ENCODE measurements around the gene PALM.
A peak's percentile ranks its signal among the peaks of the same experiment; 100 is the strongest.
"Not testable (repeated sequence)": the region's sequence is repeated elsewhere in the genome, so short reads cannot be mapped to it uniquely, and the experiment has no call there.

PALM gene

DNA sequence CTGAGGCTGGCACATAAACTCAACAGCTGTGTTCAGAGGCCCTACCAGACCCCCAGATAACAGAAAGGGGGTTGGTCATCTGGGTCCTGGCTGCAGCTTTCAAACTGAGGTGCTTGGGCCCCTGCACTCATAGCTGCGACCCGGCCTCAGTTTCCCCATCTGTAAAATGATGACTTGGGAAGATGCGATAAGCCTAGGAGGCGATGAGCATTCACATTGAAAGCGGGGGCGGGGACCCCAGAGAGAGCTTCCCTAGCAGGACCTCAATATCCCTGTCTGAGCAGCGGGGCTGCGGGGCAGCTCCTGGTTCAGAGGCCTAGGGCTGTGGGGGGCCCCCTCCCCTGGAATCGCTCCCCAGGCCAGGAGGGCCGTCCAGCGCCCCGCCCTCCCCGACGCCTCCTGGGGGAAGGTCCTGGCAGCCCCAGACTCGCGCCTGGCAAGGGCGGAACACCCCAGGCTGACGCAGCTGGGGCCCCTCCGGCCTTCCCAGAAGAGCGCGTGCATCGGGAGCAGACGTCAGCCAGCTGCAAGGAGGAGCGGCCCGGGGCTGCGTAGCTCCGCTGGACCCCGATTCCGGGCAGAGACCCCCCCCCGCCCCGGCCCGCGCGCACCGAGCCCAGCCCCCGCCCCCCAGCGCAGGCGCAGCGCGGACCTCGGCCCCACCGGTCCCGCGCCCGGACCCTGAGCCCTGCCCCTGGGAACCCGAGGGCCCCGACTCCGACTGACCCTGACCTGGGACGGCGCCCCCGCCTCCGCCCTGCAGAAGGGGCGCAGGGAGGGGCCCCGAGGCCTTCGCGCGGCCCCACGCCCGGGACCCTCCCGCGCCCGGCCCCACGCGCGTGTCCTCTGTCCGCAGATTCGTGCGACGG lies 29.1 kb upstream of the PALM start:
- DNase-seq = peak; percentile 19

DNA sequence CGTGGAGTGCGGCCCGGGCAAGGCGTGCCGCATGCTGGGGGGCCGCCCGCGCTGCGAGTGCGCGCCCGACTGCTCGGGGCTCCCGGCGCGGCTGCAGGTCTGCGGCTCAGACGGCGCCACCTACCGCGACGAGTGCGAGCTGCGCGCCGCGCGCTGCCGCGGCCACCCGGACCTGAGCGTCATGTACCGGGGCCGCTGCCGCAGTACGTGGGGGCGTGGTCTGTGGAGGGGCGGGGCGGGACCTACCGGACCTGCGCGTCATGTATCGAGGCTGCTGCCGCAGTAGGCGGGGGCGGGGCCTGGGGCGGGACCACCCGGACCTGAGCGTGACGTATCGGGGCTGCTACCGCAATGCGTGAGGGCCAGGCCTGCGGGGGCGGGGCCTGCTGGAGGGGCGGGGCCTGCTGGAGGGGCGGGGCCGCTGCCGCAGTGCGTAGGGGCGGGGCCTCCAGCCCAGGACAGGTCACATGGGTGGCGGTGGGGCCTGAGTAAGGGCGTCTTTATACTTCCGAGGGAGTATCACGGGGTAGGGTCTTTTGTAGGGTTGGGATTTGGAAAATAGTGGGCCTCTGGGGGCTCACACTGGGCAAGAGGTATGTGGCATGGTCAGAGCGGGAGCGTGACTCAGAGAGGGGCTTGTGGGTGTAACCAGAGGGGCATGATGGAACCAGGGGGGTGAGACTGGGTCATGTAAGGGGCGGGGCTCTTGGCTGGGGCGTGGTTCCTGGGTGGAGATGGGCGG lies 28.3 kb upstream of the PALM start:
- peak; percentile 89 for DNase-seq

DNA sequence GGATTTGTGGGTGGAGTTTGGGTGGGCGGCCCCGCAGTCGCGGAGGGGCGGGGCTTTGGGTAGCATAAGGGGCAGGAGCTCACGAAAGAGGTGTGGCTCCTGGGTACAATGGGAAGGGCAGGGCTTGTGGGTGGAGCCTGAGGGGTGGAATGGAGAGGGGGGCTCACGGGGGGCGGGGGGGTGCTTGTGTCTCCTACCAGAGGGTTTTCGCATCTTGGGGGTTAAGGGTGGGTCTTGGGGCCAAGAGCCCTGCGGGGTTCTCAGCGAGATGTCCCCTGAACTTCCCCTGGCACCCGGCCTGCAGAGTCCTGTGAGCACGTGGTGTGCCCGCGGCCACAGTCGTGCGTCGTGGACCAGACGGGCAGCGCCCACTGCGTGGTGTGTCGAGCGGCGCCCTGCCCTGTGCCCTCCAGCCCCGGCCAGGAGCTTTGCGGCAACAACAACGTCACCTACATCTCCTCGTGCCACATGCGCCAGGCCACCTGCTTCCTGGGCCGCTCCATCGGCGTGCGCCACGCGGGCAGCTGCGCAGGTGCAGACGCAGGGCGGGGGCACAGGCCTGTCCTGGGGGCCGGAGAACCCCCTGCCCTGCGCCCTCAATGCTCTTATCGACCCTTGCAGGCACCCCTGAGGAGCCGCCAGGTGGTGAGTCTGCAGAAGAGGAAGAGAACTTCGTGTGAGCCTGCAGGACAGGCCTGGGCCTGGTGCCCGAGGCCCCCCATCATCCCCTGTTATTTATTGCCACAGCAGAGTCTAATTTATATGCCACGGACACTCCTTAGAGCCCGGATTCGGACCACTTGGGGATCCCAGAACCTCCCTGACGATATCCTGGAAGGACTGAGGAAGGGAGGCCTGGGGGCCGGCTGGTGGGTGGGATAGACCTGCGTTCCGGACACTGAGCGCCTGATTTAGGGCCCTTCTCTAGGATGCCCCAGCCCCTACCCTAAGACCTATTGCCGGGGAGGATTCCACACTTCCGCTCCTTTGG lies 27.4 kb upstream of the PALM start:
- peak; percentile 63 for DNase-seq

DNA sequence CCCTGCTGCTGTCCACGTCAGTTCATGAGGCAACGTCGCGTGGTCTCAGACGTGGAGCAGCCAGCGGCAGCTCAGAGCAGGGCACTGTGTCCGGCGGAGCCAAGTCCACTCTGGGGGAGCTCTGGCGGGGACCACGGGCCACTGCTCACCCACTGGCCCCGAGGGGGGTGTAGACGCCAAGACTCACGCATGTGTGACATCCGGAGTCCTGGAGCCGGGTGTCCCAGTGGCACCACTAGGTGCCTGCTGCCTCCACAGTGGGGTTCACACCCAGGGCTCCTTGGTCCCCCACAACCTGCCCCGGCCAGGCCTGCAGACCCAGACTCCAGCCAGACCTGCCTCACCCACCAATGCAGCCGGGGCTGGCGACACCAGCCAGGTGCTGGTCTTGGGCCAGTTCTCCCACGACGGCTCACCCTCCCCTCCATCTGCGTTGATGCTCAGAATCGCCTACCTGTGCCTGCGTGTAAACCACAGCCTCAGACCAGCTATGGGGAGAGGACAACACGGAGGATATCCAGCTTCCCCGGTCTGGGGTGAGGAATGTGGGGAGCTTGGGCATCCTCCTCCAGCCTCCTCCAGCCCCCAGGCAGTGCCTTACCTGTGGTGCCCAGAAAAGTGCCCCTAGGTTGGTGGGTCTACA lies 25.9 kb upstream of the PALM start:
- DNase-seq = no peak

DNA sequence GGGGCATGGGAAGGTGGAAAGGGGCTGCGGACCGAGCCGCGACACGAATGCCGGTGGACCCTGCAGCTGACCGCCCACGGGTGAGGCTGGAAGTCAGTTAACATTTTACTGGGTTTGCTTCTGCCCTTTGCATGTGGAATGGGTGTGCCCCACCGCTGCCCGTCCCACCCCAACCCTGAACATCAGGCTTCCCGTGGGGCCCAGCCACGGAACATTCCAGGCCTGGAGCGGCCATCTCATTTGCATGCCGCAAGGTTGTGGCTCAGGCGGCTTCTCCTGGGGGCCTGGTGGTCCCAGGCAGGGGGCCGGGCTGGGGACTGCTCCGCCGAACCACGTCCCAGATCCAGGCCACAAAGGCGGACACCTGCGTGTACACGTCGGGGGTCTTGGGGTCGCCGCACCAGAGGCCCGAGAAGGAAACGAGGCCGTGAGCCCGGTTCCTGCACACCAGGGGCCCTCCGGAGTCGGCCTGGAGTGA lies 23.2 kb upstream of the PALM start:
- no peak for DNase-seq

DNA sequence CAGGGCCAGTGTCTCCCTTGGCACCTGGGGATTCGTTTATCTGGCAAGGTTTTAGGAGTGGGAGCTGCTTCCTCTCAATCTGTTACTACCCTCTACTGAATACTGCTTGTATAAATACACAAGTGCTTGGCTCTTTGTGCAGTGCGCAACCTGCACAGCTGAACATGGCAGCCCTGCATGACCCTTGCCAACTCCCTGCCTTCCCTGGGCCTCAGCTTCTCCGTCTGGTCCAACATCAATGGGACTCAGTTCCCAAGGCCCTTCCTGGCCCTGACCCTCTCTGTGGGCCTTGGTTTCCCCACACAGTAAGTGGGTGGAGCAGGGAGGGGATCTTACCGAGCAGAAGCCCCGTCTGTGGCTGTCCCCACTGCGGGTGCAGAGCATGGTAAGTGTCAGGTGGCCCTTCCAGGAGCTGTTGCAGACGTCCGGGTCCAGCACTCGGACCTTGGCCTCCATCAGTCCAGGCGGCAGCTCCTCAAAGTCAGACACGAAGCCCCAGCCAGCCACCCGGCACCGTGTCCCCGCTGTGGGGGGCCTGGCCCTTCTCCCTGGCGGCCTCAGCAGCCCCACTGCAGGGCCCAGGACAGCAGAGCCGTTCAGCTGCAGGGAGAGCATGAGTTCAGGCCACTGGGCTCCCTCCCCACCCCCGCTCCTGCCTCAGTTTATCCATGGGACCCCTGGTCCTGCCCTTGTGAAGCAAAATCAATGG lies 22.0 kb upstream of the PALM start:
- no peak for DNase-seq

DNA sequence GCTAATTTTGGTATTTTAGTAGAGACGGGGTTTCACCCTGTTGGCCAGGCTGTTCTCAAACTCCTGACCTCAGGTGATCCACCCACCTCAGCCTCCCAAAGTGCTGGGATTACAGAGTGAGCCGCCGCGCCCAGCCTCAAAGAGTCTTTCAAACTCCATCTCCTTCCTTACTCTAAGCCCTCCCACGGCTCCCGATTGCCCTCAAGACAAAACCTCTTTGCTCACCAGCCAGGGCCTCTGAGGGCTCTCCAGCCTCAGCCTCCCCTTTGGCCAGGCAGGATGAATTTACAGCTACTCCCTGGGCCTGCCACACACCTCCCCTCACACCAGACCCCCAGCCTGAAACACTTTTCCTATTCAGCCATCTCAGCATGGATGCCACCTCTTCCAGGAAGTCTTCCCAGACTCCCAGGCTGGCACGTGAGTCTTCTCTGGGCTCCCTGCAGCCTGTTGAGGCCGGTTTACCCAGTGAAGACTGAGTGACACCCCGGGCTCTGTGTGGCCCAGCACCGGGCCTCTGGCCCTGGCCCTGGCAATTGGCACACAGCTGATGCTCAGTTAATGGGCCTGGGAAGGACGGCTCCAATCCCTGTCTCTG lies 21.1 kb upstream of the PALM start:
- no peak for DNase-seq

DNA sequence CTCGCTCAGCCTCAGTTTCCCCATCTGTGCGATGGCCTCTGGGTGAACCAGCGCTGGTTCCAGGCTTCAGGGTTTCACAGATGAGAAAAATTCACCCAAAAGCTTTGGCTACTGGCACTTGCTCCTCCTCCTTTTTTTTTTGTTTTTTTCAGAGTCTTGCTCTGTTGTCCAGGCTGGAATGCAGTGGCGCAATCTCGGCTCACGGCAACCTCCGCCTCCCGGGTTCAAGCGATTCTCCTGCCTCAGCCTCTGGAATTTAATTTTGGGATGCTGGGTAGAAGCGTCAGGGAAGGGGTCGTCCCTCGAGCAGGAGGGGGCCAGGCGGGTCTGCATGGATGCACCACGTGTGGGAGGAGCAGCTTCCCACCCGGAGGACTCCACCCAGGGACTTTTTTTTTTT lies 20.5 kb upstream of the PALM start:
- DNase-seq = no peak

DNA sequence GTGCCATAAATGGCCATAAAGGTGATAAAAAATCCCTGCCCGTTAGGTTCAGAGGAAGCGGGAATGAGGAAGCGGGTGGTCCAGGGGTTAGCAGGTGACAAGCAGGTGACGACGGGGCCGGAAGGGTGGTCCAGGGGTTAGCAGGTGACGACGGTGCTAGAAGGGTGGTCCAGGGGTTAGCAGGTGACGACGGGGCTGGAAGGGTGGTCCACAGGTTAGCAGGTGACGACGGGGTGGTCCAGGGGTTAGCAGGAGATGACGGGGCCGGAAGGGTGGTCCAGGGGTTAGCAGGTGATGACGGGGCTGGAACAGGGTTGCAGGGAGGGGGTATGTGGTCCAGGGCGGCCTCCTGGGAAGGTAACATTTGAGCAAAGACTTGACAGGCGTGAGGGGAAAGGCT lies 19.7 kb upstream of the PALM start:
- no peak for DNase-seq

DNA sequence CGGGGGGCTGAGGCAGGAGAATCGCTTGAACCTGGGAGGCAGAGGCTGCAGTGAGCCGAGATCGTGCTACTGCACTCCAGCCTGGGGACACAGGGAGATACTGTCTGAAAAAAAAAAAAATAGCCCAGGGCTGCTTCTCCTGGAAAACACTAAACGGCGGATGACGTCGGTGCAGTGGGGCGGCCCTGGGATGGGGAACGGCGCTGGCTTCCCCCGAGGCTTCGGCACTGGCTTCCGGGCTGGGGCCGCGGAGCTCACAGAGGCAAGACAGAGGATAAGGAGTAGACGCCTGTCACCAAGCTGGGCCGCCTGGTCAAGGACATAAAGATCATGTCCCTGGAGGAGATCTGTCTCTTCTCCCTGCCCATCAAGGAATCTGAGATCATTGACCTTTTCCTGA lies 18.5 kb upstream of the PALM start:
- no peak for DNase-seq

DNA sequence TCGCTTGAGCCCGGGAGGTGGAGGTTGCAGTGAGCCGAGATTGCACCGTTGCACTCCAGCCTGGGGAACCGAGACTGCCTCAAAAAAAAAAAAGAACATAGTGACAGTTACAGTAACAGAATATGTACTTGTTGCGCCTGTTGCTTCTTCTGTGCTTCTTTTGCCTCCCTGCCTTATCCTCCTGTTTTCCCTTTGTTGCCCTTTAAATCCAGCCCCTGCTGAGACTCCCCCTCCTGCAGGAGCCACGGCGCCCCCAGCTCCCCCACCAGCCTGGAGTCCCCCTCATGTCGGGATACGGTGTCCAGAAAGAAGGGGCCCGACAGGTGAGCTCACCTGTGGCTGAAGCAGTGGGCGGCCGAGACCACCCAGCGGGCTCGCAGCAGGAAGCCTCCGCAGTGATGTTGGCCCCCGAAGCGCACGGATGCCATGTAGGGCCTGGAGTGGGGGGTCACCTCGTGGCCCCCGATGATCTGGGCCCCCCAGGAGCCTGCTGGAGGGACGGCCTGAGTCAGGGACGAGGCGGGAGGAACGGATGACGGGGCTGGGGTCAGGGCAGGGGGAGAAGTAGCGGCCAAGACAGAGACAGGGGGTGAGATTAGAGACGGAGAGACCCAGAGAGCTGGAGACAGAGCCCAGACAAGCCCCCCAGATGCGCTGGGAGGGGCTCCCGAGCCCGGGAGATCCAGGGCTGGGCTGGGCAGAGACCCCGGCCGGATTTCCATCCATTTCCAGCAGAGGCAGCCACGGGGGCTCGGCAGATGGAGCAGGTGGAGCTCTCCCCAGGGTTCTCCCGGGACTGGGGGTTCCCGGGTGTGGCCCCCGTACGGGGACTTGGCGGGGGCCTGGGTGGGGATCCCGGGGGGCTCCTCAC lies 14.0 kb upstream of the PALM start:
- no peak for DNase-seq

DNA sequence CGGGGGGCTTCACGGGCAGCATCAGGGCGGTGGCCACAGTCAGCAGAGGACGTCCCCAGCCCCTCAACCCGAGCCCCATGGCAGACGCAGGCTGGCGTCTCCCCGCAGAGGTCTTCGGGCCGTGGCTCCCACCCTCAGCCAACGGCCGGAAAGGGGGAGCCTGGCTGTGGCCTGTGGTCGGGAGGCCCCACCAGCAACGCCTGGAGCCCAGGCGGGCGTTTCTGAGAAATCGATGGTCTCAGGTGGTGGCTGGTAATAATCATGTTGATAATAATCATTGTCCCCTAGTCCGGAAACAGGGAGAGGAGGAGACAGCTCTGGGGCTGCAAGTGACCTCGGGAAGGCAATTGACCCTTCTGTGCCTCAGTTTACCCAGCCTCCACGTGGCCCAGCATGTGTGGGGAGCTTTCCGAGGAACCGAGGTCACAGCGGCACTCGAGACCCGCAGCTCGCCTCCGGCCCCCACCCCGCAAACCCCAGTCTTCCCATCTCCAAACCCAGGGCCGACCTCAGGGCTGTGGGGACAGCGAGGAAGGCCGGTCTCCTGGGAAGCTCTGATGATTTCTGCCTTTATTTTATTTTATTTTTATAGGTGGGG lies 13.3 kb upstream of the PALM start, which contains the start of gene PRSS57:
PRSS57 (minus strand) TSS at position 101 of the 598 bp plus-strand sequence; CDS start at position 79, 22 bp downstream.
- DNase-seq = peak; percentile 76

DNA sequence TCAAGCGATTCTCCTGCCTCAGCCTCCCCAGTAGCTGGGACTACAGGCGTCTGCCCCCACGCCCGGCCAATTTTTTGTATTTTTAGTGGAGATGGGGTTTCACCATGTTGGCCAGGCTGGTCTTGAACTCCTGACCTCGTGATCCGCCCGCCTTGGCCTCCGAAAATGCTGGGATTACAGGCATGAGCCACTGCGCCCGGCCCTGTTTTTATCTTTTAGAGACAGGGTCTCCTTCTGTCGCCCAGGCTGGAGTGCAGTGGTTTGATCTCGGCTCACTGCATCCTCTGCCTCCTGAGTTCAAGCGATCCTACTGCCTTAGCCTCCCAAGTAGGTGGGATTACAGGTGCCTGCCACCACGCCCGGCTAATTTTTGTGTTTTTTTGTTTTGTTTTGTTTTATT lies 10.2 kb upstream of the PALM start:
- DNase-seq = not testable (repeated sequence)

DNA sequence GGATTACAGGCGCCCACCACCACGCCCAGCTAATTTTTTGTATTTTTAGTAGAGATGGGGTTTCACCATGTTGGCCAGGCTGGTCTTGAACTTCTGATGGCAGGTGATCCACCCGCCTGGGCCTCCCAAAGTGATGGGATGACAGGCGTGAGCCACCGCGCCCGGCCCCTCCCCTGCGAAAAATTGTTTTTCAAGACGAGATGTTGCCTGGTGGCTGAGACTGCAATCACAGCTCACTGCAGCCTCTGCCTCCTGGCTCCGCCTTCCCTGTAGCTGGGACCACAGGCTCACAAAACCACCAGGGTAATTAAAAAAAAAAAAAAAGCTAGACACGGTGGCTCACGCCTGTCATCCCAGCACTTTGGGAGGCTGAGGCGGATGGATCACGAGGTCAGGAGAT lies 8.8 kb upstream of the PALM start:
- DNase-seq = peak; percentile 74

DNA sequence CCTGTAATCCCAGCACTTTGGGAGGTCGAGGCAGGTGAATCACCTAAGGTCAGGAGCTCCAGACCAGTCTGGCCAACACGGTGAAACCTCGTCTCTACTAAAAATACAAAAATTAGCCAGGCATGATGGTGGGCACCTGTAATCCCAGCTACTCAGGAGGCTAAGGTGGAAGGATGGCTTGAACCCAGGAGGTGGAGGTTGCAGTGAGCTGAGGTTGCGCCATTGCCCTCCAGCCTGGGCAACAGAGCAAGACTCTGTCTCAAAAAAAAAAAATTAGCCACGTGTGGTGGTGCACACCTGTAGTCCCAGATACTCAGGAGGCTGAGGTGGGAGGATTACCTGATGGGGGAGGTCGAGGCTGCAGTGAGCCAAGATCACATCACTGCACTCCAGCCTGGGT lies 5.9 kb upstream of the PALM start:
- DNase-seq = not testable (repeated sequence)

DNA sequence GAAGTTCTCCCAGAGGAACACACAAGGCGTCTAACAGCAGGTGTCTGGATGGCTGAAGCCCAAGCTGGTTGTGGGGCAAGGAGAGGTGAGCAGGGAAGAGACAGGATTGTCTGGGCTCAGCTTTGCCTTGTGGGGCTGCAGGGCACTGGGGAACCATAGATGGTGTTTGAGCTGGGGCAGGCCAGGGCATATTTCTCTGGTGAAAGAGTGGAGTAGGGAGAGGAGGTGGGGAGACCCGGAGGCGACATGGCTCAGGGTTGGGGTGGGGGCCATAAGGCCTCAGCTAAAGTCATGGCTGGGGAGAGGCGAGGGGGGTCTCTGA lies 5.4 kb upstream of the PALM start:
- no peak for DNase-seq

DNA sequence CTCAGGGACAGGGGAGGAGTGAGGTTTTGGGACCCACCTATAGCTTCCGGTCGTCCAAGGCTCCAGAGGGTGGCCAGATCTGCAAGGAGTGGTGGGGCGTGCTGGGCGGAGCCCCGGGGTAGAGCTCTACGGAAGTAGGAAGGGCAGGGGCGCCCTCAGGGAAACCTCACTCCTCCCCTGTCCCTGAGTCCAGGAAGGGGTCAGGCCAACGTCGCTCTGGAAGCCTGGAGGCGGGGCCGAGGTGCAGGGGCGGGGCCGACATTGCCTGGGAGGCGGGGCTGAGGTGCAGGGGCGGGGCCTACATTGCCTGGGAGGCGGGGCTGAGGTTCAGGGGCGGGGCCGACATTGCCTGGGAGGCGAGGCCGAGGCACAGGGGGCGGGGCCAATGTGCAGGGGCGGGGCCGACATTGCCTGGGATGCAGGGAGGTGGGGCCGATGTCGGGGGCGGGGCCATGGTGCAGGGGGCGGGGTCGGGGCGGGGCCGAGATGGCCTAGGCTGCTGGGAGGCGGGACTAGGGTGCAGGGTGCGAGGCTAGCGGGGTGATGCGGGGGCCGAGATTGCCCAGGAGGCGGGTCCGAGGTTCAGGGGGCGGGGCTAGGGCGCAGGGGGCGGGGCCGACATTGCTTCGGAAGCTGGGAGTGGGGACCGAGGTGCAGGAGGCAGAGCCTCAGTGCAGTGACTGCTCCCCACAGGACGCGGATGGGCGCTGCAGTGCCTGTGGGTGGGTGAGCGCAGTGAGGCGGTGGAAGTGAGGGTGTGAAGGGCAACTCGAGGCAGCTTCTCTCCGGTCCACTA lies 4.9 kb upstream of the PALM start:
- peak; percentile 95 for DNase-seq

DNA sequence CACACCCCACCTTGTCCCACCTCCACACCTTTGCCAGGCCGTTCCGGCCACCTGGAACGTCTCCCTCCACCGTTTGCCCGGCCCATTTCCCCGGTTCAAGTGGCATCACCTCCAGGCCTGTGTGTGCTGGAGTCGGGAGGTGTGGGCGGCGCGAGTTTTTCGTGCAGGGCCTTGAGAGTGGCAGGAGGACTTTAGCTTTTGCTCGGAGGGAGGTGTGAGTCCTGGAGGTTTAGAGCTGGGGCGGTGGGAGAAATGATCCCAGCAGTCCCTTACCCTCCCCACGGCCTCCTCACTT lies 4.3 kb upstream of the PALM start:
- DNase-seq = no peak
